NCI-H1417 treated with DMSO at 0.1 percent for 48 hours (cell line): ENCODE data around the gene STK39.

Experiments
- DNase-seq: peaks from one replicate; lab custom pipeline; 2025; lab: John Stamatoyannopoulos, UW

Gene STK39

GRCh38 chr2:168157070-168157469 is 90.3 kb downstream of the STK39 start:
- DNase-seq, result no peak

- DNase-seq, result no peak
Observed at GRCh38 chr2:168156661-168157060, 90.7 kb downstream of the STK39 start.

- DNase-seq, result no peak
Observed at GRCh38 chr2:168155680-168156079, 91.7 kb downstream of the STK39 start.

GRCh38 chr2:168155046-168155445 is 92.3 kb downstream of the STK39 start:
- DNase-seq, result no peak

GRCh38 chr2:168152902-168153530 is 94.4 kb downstream of the STK39 start:
- no peak for DNase-seq

GRCh38 chr2:168149986-168150385 is 97.4 kb downstream of the STK39 start:
- no peak for DNase-seq

GRCh38 chr2:168149150-168149974 is 98.0 kb downstream of the STK39 start:
- no peak for DNase-seq

GRCh38 chr2:168147830-168148794 is 99.3 kb downstream of the STK39 start:
- no peak for DNase-seq

- no peak for DNase-seq
Observed at GRCh38 chr2:168146892-168147810, 100.2 kb downstream of the STK39 start.

- no peak for DNase-seq
Observed at GRCh38 chr2:168145426-168146310, 101.7 kb downstream of the STK39 start.

- DNase-seq, result no peak
Observed at GRCh38 chr2:168145011-168145410, 102.4 kb downstream of the STK39 start.

GRCh38 chr2:168143813-168144212 is 103.6 kb downstream of the STK39 start:
- no peak for DNase-seq

GRCh38 chr2:168140892-168141291 is 106.5 kb downstream of the STK39 start:
- DNase-seq, result no peak

- no peak for DNase-seq
Observed at GRCh38 chr2:168139852-168140251, 107.5 kb downstream of the STK39 start.

- DNase-seq, result no peak
Observed at GRCh38 chr2:168138901-168139300, 108.5 kb downstream of the STK39 start.

- no peak for DNase-seq
Observed at GRCh38 chr2:168138374-168138773, 109.0 kb downstream of the STK39 start.

GRCh38 chr2:168137510-168138180 is 109.8 kb downstream of the STK39 start:
- no peak for DNase-seq

GRCh38 chr2:168136392-168136977 is 110.9 kb downstream of the STK39 start:
- no peak for DNase-seq

- no peak for DNase-seq
Observed at GRCh38 chr2:168135630-168136029, 111.8 kb downstream of the STK39 start.
